Frontal cortex (tissue), 4 donors: ENCODE results near the gene SNPH. TPM values are rescaled to one million over a fixed set of nuclear protein-coding genes. Genes with fewer than 3 reads are reported as not detected.
A peak's percentile ranks its signal among the peaks of the same experiment; 100 is the strongest.
"Not testable (repeated sequence)": the region's sequence is repeated elsewhere in the genome, so short reads cannot be mapped to it uniquely, and the experiment has no call there.

ENCODE experiments used
- DNase-seq, 2 donors: peaks; one replicate each; pipeline ENCODE4 v3.0.0; 2012; ENCODE audit warnings: low spot score in 2 of 2
- FAIRE-seq: peaks from 2 replicates; lab custom pipeline; 2012; peaks lifted over from hg19 to GRCh38; lab: Jason Lieb, UNC
- total RNA-seq: library from RNA; depleted of rRNA; stranded (reverse); fragments of >200 nt; gene quantifications from one replicate; pipeline ENCODE4 v1.2.3, GENCODE V29; 2014
- donor health status: control.
- donor health status: control.
- donor health status: control.

The SNPH gene
- total RNA-seq, result 21.6 TPM

DNA sequence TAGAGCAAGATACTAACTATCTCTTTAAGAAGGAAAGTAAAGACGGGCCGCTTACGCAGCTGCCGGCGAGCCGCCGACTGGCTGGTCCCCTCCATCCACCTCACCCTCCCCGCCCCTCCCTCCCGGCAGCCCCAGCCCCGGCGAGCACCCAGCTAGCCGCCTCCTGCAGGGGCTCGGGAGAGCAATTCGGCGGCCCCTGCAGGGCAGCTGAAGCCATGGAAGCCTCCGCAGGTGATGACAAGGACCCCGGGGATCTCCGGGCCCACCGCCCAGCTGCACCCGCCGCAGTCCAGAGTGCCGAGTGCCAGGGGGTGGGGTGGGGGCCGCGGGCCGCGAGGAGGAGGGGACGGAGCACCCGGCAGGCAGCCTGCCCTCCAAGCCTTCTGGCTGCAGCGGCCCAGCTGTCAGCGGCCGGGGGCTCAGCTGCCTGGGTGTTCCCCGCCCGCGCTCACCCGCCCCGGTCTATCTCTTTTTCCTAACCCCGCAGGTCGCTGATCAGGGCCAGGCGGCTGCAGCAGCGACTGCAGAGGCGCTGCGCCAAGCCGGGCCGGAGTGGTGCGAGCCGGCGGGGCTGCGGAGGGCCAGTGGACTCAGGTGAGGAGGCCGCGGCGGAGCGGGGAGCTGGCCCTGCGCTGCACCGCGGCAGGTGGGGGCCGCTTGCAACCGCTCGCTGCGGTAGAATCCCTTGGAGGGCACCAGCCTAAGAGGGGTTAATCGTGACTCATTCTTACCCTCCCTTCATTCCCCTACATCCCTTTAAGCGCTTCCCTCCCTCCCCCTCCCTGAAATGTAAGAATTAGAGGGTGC lies at the start of gene SNPH:
SNPH (plus strand) TSS at position 128 of the 807 bp plus-strand sequence. CDS start 29,946 bp downstream, outside the sequence.
- DNase-seq, result peak; percentile 44 to 53
- no peak for FAIRE-seq

DNA sequence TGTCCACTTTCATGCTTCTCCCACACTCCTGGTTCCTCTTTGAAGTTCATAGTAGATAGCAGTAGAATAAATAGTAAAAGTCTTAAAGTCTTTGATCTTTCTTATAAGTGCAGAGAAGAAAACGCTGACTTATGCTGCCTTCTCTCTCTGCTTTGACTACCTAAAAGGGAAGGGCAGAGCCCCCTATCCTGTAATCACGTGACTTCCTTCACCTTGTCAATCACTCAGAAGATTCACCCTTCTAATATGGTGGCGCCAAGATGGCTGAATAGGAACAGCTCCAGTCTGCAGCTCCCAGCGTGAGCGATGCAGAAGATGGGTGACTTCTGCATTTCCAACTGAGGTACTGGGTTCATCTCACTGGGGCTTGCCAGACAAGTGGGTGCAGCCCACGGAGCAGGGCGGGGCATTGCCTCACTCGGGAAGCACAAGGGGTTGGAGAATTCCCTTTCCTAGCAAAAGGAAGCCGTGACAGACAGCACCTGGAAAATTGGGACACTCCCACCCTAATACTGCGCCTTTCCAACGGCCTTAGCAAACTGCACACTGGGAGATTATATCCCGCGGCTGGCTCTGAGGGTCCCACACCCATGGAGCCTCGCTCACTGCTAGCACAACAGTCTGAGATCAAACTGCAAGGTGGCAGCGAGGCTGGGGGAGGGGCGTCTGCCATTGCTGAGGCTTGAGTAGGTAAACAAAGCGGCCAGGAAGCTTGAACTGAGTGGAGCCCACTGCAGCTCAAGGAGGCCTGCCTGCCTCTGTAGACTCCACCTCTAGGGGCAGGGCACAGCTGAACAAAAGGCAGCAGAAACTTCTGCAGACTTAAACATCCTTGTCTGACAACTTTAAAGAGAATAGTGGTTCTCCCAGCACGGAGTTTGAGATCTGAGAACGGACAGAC lies 49.3 kb upstream of the SNPH start:
- DNase-seq, result not testable (repeated sequence)

GRCh38 chr20:1222750-1223149 lies 43.3 kb upstream of the SNPH start:
- not testable (repeated sequence) for FAIRE-seq

More for the DNA sequence above, 49.3 kb upstream of the SNPH start:
- FAIRE-seq, result not testable (repeated sequence)

DNA sequence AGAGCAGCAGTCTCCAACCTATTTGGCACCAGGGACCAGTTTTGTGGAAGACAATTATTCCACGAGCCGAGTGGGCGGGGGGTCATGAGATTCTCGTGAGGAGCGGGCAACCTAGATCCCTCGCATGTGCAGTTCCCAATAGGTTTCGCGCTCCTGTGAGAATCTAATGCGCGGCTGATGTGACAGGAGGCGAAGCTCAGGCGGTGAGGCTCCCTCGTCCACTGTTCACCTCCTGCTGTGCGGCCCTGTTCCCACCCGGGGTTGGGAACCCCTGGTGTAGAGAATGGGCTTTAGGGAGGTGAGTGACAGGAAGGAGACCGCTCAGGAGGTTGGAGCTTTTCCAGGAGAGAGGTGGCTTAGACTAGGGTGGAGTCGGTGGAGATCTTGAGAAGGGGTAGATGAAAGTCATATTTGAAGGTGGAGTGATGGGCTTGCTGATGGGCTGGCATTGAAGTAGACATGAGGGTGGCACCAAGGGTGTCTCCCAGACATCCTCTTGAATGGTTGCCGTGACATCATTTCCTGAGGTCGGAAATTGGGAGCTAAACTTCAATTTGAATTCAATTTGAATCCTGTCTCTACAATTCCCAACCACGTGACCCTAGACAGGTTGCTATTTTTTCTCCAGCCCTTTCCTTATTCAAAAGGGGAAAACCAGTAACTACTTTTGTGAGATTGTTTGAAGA lies 41.7 kb upstream of the SNPH start:
- DNase-seq, result no peak
- no peak for FAIRE-seq

More at GRCh38 chr20:1222750-1223149, 43.3 kb upstream of the SNPH start:
- not testable (repeated sequence) for DNase-seq

DNA sequence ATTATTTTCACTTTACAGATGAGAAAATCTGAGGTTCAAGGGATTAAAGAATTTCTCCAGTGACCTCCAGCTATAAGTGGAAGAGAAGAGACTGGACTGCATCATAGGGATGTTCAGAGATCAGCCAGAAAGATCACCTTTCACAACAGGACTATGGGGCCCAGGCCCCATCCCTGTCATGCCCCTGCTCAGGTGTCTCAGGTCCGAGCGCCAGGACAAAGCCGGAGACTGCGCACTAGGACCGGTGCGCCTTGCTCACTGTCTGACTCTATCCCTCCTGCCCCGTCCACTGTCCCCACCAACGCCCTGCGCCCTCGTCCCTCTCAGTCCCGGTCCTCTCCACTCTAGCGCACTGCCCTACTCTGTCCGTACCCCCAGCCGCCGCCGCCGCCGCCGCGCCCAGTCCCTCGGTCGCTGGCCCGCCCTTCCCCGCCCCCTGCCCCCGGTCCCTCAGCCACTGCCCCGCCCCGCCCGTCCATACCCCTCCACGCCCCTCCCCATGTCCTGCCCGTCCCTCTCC lies 40.8 kb upstream of the SNPH start:
- FAIRE-seq (no peak), DNase-seq (no peak)

GRCh38 chr20:1225783-1226654 lies 40.1 kb upstream of the SNPH start, which contains the start of gene RAD21L1:
RAD21L1 (plus strand) TSS chr20:1226044; CDS start chr20:1228454, 2,410 bp downstream.
- DNase-seq (peak; percentile 77 to 92), FAIRE-seq (no peak)

DNA sequence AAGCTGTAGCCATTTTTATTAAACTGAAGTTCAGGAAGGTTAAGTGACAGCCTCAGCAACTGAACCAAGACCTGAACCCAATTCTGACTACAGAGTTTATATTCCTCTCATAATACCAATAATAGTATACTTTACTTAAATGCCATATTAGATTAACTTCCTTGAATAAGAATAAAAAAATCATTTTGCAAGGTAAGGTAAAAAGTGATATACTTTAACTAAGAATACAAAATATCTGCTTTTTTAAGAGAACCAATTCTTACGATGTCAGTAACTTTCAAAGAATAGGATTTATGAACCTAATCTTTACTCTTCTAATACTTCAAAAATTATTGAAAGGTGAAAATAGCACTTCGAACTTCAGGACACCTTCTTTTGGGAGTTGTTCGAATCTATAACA lies 36.6 kb upstream of the SNPH start:
- FAIRE-seq, result no peak
- no peak for DNase-seq

GRCh38 chr20:1232286-1233111 lies 33.6 kb upstream of the SNPH start:
- no peak for DNase-seq
- no peak for FAIRE-seq

DNA sequence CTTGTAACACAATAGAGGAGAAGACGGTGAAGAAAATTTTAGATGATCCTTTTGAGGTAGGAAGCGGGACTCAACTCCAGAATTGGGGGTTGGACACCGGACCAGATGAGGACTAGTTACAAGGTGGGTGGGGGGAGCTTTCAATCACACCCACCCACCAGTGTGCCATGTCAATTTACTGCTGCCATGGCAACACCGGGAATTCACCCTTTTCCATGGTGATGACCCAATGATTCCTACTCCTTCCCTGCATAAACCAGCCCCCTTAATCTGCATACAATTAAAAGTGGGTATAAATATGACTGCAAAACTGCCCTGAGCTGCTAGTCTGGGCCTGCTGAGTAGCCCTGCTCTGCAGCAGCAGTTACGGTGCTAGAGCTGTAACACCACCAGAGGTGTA lies 25.5 kb upstream of the SNPH start:
- no peak for FAIRE-seq
- no peak for DNase-seq

DNA sequence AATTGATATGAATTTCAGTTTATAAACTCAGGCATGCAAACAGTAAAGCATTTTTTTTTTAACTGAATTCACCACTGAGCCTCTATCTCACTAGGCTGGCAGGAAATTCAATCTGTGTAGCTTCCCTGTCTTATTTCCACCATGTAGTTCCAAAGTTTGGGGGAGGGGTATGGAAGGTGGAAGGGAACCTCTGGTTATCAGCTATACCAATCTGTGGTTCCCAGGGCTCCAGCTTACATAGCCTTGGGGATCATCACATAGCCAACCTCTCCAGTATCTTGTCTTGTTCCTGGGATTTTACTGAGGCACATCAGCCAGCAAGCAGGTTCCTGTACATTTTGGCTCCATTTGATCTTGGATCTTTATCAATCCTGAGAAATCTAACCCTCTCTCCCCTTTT lies 24.6 kb upstream of the SNPH start:
- no peak for DNase-seq
- FAIRE-seq, result no peak

DNA sequence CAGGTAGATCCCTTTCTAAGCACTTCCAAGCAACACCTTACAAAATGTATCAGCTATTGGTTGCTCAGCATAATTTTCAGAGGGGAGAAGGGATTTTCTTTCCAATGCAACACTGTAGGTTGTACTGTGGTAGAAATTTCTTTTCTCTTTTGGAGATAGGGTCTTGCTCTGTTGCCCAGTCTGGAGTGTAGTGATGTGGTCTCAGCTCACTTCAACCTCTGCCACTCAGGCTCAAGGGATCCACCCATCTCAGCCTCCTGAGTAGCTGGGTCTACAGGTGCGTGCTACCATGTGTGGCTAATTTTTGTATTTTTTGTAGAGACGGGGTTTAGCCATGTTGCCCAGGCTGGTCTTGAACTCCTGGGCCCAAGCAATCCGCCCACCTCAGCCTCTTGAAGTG lies 24.0 kb upstream of the SNPH start:
- DNase-seq, result no peak
- FAIRE-seq, result no peak

DNA sequence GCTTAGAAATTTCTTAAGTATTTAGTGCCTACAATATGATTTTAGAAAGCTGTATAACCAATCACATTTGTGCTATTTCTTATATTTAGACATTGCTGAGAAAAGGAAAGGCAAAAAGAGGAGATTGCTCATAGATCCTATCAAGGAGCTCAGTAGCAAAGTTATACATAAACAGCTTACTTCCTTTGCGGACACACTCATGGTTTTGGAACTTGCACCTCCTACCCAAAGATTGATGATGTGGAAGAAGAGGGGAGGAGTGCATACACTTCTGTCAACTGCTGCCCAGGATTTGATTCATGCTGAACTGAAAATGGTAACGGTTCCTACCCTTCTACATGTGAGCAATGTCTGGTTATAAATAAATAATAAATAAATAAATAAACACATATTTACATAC lies 23.6 kb upstream of the SNPH start:
- DNase-seq, result no peak
- FAIRE-seq, result no peak

DNA sequence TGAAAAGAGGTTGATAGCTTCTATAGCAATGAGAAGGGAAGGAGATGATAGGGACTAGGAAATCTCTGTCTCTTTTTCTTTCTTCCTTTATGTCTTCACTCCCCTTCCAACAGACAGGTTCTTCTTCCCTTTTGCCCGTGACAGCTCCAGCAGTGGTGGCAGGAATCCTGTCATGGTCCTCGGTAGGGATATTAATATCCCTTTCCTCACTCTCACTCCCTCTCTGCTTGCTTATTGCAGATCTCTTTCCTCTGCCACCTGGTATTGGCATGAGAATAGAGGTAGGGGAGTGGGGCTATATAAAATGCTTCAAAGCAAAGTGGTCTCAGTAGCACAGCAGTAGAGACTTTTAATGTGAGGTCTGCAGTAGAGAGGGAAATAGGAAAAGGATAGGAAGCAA lies 20.5 kb upstream of the SNPH start:
- FAIRE-seq (no peak), DNase-seq (no peak)

DNA sequence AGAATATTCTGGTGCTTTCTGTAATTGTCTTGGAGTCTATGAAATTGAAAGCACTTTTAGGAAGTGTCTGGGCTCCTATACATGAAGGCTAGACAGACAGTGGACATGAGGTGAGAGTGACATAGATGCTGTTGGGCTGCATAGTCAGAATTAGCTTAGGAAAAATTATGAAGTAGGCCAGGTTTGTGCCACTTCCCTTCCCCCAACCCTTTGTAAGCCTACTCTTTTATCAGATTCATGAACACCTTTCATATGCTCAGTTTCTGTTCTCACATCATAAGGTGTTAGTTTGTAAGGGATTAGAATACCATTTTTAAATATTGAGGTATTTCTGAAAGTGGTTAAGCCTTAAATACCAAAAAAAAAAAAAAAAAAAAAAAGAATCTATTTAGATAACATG lies 18.4 kb upstream of the SNPH start:
- FAIRE-seq (no peak), DNase-seq (no peak)

DNA sequence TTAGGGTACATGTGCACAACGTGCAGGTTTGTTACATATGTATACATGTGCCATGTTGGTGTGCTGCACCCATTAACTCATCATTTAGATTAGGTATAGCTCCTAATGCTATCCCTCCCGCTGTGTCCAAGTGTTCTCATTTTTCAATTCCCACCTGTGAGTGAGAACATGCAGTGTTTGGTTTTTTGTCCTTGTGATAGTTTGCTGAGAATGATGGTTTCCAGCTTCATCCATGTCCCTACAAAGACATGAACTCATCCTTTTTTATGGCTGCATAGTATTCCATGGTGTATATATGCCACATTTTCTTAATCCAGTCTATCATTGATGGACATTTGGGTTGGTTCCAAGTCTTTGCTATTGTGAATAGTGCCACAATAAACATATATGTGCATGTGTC lies 15.8 kb upstream of the SNPH start:
- DNase-seq, FAIRE-seq: not testable (repeated sequence)

- DNase-seq (no peak), FAIRE-seq (no peak)
Observed at GRCh38 chr20:1252416-1252815, 13.7 kb upstream of the SNPH start.

DNA sequence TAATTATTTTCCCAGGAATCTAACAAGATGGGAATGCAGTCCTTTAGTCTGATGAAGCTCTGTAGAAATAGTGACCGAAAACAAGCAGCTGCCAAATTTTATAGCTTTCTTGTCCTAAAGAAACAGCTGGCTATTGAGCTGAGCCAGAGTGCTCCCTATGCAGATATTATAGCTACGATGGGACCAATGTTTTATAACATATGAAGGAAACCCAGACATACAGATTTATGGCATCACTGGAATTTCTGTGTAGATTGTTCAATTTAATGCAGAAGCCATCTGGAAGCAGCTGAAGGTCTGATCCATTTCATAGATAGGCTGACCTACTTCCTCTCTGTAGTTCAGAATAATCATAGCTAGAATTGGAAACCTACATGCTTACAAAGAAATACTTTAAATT lies 11.8 kb upstream of the SNPH start:
- no peak for FAIRE-seq
- DNase-seq, result no peak

GRCh38 chr20:1255675-1256074 lies 10.4 kb upstream of the SNPH start:
- no peak for DNase-seq
- no peak for FAIRE-seq
